ENCODE measurements around the gene CHST15. TPM values are rescaled to one million over a fixed set of nuclear protein-coding genes. Genes with fewer than 3 reads are reported as not detected.

CHST15 gene
- total and polyA plus RNA-seq, 4 donors = 5.4 to 45.3 (median 36.7) TPM

GRCh38 chr10:123993534-123994416, 99.6 kb downstream of the CHST15 start:
- Histone ChIP-seq H3K36me3 (ENCODE audit: control insufficient read depth in 4 of 4, insufficient read depth in 4 of 4, low read length in 4 of 4) (no peaks in the 10 kb centered on the region), H3K4me3 (no peak overlapping the region), H3K9ac (ENCODE audit: insufficient read depth in 1 of 2, low read length in 2 of 2) (no peak overlapping the region), H3K27ac (ENCODE audit: low read depth in 1 of 2, low read length in 1 of 2) (no peak overlapping the region), H3K9me3 (ENCODE audit: control insufficient read depth in 4 of 4, insufficient read depth in 3 of 4, low read length in 3 of 4) (no peaks in the 10 kb centered on the region), H3K4me1 (ENCODE audit: control insufficient read depth in 5 of 5, insufficient read depth in 5 of 5, low read length in 5 of 5) (peaks cover 0 to 14% (median 5%) of the 10 kb centered on the region in 5 donors), H3K27me3 (ENCODE audit: control insufficient read depth in 3 of 3, insufficient read depth in 3 of 3, low read length in 2 of 3) (peaks cover 0 to 52% (median 36%) of the 10 kb centered on the region in 3 donors)
- TF ChIP-seq CTCF (IDR thresholded peaks at IDR 0.05; ENCODE audit: control extremely low read depth, extremely low read depth) = no peak
- ATAC-seq (ENCODE audit: insufficient read depth, low FRiP score) = no peak
- WGBS, 2 donors = 67 to 75% methylated on average over 17 of the region's 17 CpGs
- no peak for DNase-seq

- no peak overlapping the region for H3K4me3 ChIP-seq
Measured at GRCh38 chr10:123991611-123992570, 101.5 kb downstream of the CHST15 start.

GRCh38 chr10:123990889-123991288, 102.5 kb downstream of the CHST15 start:
- WGBS, 2 donors = 80 to 82% methylated on average over 10 of the region's 10 CpGs
- H3K9me3 ChIP-seq (ENCODE audit: control insufficient read depth in 4 of 4, insufficient read depth in 3 of 4, low read length in 3 of 4) = no peaks in the 10 kb centered on the region
- TF ChIP-seq CTCF (IDR thresholded peaks at IDR 0.05; ENCODE audit: control extremely low read depth, extremely low read depth) = no peak
- H3K27me3 ChIP-seq (ENCODE audit: control insufficient read depth in 3 of 3, insufficient read depth in 3 of 3, low read length in 2 of 3) = peaks cover 0 to 55% (median 36%) of the 10 kb centered on the region in 3 donors
- no peak overlapping the region for H3K9ac ChIP-seq (ENCODE audit: insufficient read depth in 1 of 2, low read length in 2 of 2)
- no peaks in the 10 kb centered on the region for H3K36me3 ChIP-seq (ENCODE audit: control insufficient read depth in 4 of 4, insufficient read depth in 4 of 4, low read length in 4 of 4)
- DNase-seq (no peak), ATAC-seq (ENCODE audit: insufficient read depth, low FRiP score) (no peak)
- H3K4me1 ChIP-seq (ENCODE audit: control insufficient read depth in 5 of 5, insufficient read depth in 5 of 5, low read length in 5 of 5) = peaks cover 0 to 14% (median 5%) of the 10 kb centered on the region in 5 donors
- H3K4me3 ChIP-seq = no peak overlapping the region
- H3K27ac ChIP-seq (ENCODE audit: low read depth in 1 of 2, low read length in 1 of 2) = no peak overlapping the region

More at GRCh38 chr10:123991611-123992570, 101.5 kb downstream of the CHST15 start:
- H3K9me3 ChIP-seq (ENCODE audit: control insufficient read depth in 4 of 4, insufficient read depth in 3 of 4, low read length in 3 of 4) = no peaks in the 10 kb centered on the region
- peaks cover 0 to 55% (median 36%) of the 10 kb centered on the region in 3 donors for H3K27me3 ChIP-seq (ENCODE audit: control insufficient read depth in 3 of 3, insufficient read depth in 3 of 3, low read length in 2 of 3)
- 14 to 19% methylated on average over 82 to 92 of the region's 92 CpGs for WGBS, 2 donors
- TF ChIP-seq CTCF (IDR thresholded peaks at IDR 0.05; ENCODE audit: control extremely low read depth, extremely low read depth) = no peak
- H3K9ac ChIP-seq (ENCODE audit: insufficient read depth in 1 of 2, low read length in 2 of 2) = no peak overlapping the region
- H3K36me3 ChIP-seq (ENCODE audit: control insufficient read depth in 4 of 4, insufficient read depth in 4 of 4, low read length in 4 of 4) = no peaks in the 10 kb centered on the region
- peaks cover 0 to 14% (median 5%) of the 10 kb centered on the region in 5 donors for H3K4me1 ChIP-seq (ENCODE audit: control insufficient read depth in 5 of 5, insufficient read depth in 5 of 5, low read length in 5 of 5)
- no peak overlapping the region for H3K27ac ChIP-seq (ENCODE audit: low read depth in 1 of 2, low read length in 1 of 2)
- ATAC-seq (ENCODE audit: insufficient read depth, low FRiP score) = no peak
- peak in 1 of 3 donors; percentile 25 for DNase-seq
